ENCODE data around the gene GOLGA2. TPM values are rescaled to one million over a fixed set of nuclear protein-coding genes. Genes with fewer than 3 reads are reported as not detected.

GOLGA2 gene
- total RNA-seq = 87.0 and 108 TPM in 2 replicates
- long read RNA-seq, full-length matches to known transcripts = 4 of 33 reads
- long read RNA-seq, partial matches to known transcripts = 6 of 33 reads
- long read RNA-seq, other reads (novel, unspliced or antisense) = 23 of 33 reads

- Mint-ChIP-seq H3K4me1 (ENCODE audit: low read depth) (peaks cover 15% of the 10 kb centered on the region), H3K4me3 (ENCODE audit: low read depth) (peak within 1 kb of the TSS; percentile 94), H3K27ac (peak within 1 kb of the TSS; percentile 96), H3K9me3 (ENCODE audit: low read depth) (no peaks in the 10 kb centered on the region), H3K36me3 (ENCODE audit: insufficient read depth) (peaks cover 7% of the 10 kb centered on the region), H3K27me3 (no peaks in the 10 kb centered on the region)
- DNase-seq (ENCODE audit: low spot score, unreplicated experiment) = peak; percentile 30
- no peak for TF ChIP-seq CTCF (IDR thresholded peaks at IDR 0.05; ENCODE audit: unreplicated experiment)
These were observed at the start of gene GOLGA2 for GRCh38 chr9:128275198-128276007. GOLGA2 (minus strand) TSS chr9:128276007; CDS start chr9:128275976, 31 bp downstream.

- Mint-ChIP-seq H3K9me3 (ENCODE audit: low read depth) (no peaks in the 10 kb centered on the region), H3K27me3 (no peaks in the 10 kb centered on the region), H3K4me3 (ENCODE audit: low read depth) (peak overlapping the region; percentile 40), H3K36me3 (ENCODE audit: insufficient read depth) (peaks cover 5% of the 10 kb centered on the region), H3K4me1 (ENCODE audit: low read depth) (peaks cover 8% of the 10 kb centered on the region), H3K27ac (no peak overlapping the region)
- no peak for DNase-seq (ENCODE audit: low spot score, unreplicated experiment)
- no peak for TF ChIP-seq CTCF (IDR thresholded peaks at IDR 0.05; ENCODE audit: unreplicated experiment)
These were observed 48.6 kb upstream of the GOLGA2 start for GRCh38 chr9:128324401-128324800.

GRCh38 chr9:128323791-128324190 is 48.0 kb upstream of the GOLGA2 start:
- no peak for TF ChIP-seq CTCF (IDR thresholded peaks at IDR 0.05; ENCODE audit: unreplicated experiment)
- H3K36me3 Mint-ChIP-seq (ENCODE audit: insufficient read depth) = peaks cover 5% of the 10 kb centered on the region
- peak overlapping the region; percentile 89 for H3K27ac Mint-ChIP-seq
- no peaks in the 10 kb centered on the region for H3K9me3 Mint-ChIP-seq (ENCODE audit: low read depth)
- H3K27me3 Mint-ChIP-seq = no peaks in the 10 kb centered on the region
- peaks cover 8% of the 10 kb centered on the region for H3K4me1 Mint-ChIP-seq (ENCODE audit: low read depth)
- no peak for DNase-seq (ENCODE audit: low spot score, unreplicated experiment)
- peak overlapping the region; percentile 98 for H3K4me3 Mint-ChIP-seq (ENCODE audit: low read depth)

- DNase-seq (ENCODE audit: low spot score, unreplicated experiment) = no peak
- peak overlapping the region; percentile 98 for H3K4me3 Mint-ChIP-seq (ENCODE audit: low read depth)
- H3K27me3 Mint-ChIP-seq = no peaks in the 10 kb centered on the region
- peaks cover 8% of the 10 kb centered on the region for H3K4me1 Mint-ChIP-seq (ENCODE audit: low read depth)
- H3K9me3 Mint-ChIP-seq (ENCODE audit: low read depth) = no peaks in the 10 kb centered on the region
- no peak for TF ChIP-seq CTCF (IDR thresholded peaks at IDR 0.05; ENCODE audit: unreplicated experiment)
- H3K27ac Mint-ChIP-seq = peak overlapping the region; percentile 89
- H3K36me3 Mint-ChIP-seq (ENCODE audit: insufficient read depth) = peaks cover 3% of the 10 kb centered on the region
These were observed 47.5 kb upstream of the GOLGA2 start for GRCh38 chr9:128323212-128323730.

- Mint-ChIP-seq H3K27me3 (no peaks in the 10 kb centered on the region), H3K27ac (peak within 1 kb of the TSS; percentile 97), H3K36me3 (ENCODE audit: insufficient read depth) (no peaks in the 10 kb centered on the region), H3K4me1 (ENCODE audit: low read depth) (peaks cover 8% of the 10 kb centered on the region), H3K9me3 (ENCODE audit: low read depth) (no peaks in the 10 kb centered on the region), H3K4me3 (ENCODE audit: low read depth) (peak within 1 kb of the TSS; percentile 98)
- peak; percentile 78 for DNase-seq (ENCODE audit: low spot score, unreplicated experiment)
- peak; percentile 8 for TF ChIP-seq CTCF (IDR thresholded peaks at IDR 0.05; ENCODE audit: unreplicated experiment)
These were observed 46.8 kb upstream of the GOLGA2 start, which contains the start of the genes COQ4 and TRUB2 for GRCh38 chr9:128322404-128323211. COQ4 (plus strand) TSS chr9:128322839; CDS start chr9:128322859, 20 bp downstream. TRUB2 (minus strand) TSS chr9:128322447; CDS start chr9:128322408, 39 bp downstream.
